DMS 273 (cell line): Measurements from ENCODE around the gene PAPPA2.
A peak's percentile ranks its signal among the peaks of the same experiment; 100 is the strongest.
"Not testable (repeated sequence)": the region's sequence is repeated elsewhere in the genome, so short reads cannot be mapped to it uniquely, and the experiment has no call there.

Experiments used
- DNase-seq: peaks from one replicate; lab custom pipeline; 2025; ENCODE audit not compliant: unreplicated experiment; lab: John Stamatoyannopoulos, UW

PAPPA2 gene

GRCh38 chr1:176602388-176603004 lies 139.5 kb downstream of the PAPPA2 start:
- DNase-seq = no peak

GRCh38 chr1:176603696-176604095 lies 140.7 kb downstream of the PAPPA2 start:
- DNase-seq = no peak

GRCh38 chr1:176604461-176604860 lies 141.5 kb downstream of the PAPPA2 start:
- no peak for DNase-seq

DNA sequence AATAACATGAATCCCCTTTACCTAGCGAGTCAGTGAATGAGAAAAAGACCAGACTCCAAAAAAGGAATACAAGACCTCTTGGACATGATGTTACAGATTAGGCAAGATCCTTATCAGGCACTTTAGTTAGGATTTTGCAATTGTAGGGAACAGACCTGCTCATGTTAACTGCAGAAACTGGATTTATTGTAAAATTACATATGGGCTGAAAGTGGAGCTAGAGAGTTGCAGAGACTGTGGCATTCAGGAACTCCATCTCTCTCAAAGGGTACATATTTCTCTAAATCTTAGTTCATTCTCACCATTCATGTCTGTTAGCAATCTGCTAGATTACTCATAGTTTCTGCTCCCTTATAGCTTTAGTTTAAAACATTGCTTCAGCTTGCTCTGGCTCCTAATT lies 142.2 kb downstream of the PAPPA2 start:
- no peak for DNase-seq

- no peak for DNase-seq
These were observed 146.8 kb downstream of the PAPPA2 start for GRCh38 chr1:176609556-176610408.

DNA sequence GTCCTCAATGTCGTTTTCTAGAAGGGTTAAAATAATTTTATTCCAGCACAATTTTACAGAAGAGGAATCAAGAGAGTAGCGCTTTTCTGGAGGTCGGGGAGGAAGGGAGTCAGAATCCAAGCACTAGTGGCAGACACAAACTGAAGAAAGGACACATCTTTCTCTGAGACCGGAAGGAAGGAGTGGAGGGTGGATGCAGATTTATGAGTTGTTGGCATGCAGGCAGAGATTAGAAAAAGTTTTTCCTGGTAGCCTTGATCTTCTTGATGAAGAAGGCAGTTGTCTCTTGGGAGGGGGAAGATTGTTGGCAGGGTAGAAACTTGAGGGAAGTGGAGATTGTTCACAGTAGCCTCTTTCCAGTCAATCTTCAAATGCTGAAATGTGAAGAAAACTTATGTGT lies 149.8 kb downstream of the PAPPA2 start:
- no peak for DNase-seq

GRCh38 chr1:176617881-176618280 lies 154.9 kb downstream of the PAPPA2 start:
- DNase-seq = no peak

GRCh38 chr1:176619261-176619660 lies 156.3 kb downstream of the PAPPA2 start:
- DNase-seq = no peak

GRCh38 chr1:176625365-176625764 lies 162.4 kb downstream of the PAPPA2 start:
- DNase-seq = no peak

- peak; percentile 18 for DNase-seq
These were observed 163.6 kb downstream of the PAPPA2 start for GRCh38 chr1:176626572-176627061.

DNA sequence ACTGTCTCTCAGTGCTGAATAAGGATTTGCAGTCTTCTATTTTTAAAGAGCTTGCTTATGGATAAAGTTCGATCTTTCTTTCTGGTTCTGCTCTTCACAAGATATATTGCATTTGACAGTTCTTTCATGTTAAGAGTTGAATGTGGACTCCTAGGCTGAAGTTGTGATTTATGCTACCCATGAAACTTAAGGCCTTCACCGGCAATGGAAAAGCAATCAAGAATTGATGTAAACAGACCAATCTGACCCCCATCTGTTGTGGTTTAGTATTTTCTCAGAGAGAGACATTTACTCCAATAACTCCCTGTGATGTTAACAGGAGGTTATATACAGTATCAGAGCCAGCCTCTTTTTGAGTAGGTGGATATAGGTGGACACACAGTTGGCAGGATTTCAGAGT lies 165.8 kb downstream of the PAPPA2 start:
- DNase-seq = peak; percentile 89

- DNase-seq = not testable (repeated sequence)
These were observed 171.8 kb downstream of the PAPPA2 start for GRCh38 chr1:176634733-176635132.

- DNase-seq = no peak
These were observed 175.9 kb downstream of the PAPPA2 start for GRCh38 chr1:176638713-176639526.

DNA sequence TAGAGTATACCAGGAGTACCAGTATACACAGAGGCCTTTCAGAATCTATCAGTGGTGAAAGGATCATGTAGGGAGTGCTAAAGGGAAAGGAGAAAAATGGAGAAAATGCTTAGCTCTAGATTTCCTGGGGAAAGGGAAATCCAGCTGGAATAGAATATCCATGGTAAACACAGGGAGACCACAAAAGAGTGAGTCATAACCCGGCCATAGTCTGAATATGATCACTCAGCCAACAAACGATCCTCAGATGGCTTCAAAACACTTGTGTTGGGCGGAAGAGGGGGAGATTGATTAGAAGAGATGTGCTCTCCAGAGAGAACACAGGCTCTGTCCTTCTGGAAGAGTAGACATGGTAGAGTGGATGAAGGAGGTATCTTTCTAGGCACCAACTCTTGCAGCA lies 180.6 kb downstream of the PAPPA2 start:
- no peak for DNase-seq

GRCh38 chr1:176648556-176648955 lies 185.6 kb downstream of the PAPPA2 start:
- DNase-seq = no peak

DNA sequence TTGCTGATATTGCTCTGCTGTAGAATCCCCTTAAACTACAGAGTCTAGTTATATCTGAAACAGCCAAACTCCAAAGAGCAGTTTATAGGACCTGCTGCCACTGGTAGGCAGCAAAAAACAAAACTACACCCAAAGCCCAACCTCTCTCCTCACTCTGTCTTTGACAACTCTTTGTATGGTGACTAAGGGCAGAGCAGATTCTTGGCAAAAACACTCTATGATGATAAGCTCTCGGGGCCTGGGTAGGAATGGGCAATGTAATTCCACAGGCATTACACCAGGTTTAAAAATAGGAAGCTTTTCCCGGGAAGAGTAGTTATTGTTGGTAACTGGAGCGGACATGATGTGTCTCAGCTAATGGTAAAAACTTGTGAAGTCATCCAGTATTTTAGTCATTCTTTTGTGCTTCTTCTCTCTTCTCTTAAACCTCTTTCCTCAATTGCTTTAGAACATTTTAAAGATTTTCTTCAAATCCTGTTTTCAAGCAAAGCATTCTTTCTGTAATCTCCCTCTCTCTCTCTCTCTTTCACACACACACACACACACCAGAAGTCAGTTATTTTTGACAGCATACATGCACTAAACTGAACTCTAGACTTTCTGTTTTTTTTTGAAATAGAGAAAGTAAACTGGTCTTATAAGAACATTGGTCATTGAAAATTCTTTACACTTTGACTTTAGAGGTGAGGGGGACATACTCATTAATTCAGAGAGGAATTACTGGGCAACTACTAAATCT lies 193.5 kb downstream of the PAPPA2 start:
- DNase-seq = peak; percentile 37

DNA sequence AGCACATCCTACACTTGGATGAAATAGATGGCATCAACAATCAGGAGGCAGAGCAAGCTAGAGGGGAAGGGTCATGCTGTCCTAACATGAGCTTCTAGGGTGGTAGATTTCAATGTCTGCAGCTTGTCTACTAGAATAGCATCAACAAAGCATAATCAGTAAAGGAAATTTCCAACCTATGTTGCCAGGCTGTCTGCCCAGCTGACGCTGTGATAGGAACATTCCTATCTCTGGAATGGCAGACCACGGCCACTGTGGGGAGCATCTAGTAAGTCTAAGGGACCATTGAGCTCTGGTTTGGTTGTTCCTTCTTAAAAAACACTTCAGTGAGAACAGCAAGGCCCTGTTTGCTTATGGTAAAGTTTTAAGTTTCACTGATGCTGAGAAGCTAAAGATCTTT lies 206.8 kb downstream of the PAPPA2 start:
- peak; percentile 3 for DNase-seq

GRCh38 chr1:176670853-176671252 lies 207.9 kb downstream of the PAPPA2 start:
- no peak for DNase-seq

- DNase-seq = no peak
These were observed 220.0 kb downstream of the PAPPA2 start for GRCh38 chr1:176682830-176683535.
